NCI-H2171 treated with DMSO at 0.1 percent for 48 hours (cell line): Measurements from ENCODE around the gene CAPZB.

Source experiments
- DNase-seq: peaks from one replicate; lab custom pipeline; 2025; lab: John Stamatoyannopoulos, UW

Gene CAPZB

DNA sequence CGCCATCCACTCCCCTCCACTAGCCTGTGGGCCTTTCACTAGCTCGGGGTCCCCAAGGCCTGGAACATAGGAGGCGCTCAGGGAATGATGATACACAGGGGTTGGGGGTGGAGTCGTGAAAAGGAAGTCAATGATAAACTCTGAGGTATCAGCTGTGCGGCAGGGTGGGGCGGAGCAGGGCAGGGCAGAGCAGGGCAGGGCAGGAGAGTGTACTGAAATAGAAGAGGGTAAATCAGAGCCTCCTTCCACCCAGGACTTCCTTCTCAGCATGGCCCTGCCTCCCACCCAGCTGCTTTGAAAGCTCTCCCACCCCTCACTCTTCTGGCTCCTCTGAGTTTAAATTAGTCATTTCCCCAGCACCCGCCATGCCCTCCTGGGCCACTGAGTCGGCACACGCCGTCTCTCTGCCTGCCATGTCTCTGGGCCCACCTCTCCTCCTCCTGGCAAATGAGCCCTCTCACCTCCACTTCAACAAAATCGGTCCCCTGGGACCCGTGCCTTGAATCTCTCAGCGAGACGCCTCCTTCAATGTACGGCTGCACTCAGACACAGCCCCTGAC lies 16.9 kb downstream of the CAPZB start:
- DNase-seq = peak; percentile 65

DNA sequence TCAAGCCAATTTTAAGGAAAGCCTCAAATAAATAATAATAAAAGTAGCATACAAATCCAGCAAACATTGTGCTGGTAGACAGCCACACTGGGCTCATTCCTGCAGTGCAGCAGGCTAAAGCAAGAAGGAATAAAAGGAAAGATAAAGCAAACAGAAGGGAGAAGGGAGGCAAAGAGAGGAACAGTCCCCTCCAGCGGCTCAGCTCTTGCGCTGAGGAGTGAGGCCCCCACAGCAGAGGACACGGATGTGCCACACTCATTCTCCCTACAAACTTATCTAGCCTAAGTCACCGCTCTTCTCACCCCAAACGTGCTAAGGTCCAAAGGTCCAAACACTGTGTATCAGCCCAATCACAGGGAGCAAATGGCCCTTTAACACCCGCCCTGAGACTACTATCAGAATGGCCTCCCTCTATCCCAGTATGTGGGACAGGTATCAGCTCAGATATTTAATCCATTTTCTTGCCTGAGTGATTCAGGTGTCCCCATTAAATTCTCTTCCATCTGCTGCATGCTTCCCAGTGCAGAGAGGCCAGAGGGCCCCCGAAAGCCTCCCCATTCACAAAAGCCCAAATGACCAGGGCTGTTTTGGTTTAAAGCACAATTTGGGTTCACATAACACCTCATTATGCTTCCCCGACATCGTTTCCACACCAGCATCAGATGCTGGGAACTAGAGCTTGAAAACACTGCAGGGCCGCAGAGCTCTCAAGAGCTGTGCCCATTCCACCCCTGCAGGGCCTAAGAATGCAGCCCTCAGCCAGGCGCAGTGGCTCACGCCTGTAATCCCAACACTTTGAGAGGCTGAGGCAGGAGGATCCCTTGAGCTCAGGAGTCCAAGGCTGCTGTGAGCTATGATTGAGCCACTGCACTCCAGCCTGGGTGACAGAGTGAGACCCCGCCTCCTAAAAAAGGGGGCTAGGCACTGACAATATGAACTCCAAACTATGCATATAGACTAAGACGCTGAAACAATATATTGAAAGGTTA lies 17.8 kb downstream of the CAPZB start:
- DNase-seq = no peak

GRCh38 chr1:19466112-19466561 lies 19.2 kb downstream of the CAPZB start:
- no peak for DNase-seq

DNA sequence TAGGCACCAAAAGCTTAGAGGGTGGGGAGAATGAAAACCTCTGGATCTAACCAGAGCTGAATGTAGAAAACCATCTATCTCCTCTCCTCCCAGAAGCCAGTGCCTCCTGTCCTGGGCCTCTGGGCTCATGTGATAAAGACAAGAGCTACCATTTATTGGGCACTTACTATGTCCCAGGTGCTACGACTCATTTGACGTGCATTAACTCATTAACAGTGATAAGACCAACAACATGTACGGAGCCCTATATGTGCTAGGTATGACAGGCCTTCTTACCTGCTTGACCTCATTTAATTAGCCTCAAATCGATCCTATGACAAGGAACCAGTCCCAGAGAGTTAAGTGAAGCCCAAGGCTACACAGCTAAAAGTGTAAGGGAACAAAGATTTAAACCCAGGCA lies 19.7 kb downstream of the CAPZB start:
- DNase-seq = no peak

- no peak for DNase-seq
Observed at GRCh38 chr1:19465123-19465522, 20.2 kb downstream of the CAPZB start.

DNA sequence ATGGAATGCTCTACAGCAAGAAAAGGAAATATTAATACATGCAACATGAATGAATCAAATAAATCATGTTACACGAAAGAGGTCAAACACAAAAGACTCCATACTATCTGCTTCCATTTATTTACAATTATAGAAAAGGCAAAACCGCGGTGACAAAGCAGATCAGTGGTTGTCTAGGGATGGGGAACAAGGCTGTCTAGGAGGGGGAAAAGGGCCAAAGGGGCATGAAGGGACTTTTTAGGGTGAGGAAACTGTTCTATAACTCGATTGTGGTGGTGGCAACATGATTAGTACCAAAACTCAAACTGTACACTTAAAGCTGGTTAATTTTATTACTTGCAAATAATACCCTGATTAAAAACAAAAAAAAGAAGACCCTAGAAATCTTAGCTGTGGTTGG lies 20.6 kb downstream of the CAPZB start:
- no peak for DNase-seq

DNA sequence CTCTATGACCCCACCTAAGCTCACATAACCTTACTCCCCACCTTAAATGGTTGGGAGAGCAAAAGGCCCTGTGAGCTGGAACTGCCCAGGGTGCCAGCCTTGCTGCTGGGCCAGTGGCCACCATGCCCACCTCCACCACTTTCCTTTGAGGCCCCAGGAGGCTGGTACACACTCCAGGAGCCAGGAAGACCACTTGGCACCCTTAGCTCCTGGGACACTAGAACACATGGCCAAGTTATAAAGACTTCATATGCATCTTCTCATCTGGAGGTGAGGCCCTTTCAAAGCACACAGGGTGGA lies 21.9 kb downstream of the CAPZB start:
- no peak for DNase-seq

DNA sequence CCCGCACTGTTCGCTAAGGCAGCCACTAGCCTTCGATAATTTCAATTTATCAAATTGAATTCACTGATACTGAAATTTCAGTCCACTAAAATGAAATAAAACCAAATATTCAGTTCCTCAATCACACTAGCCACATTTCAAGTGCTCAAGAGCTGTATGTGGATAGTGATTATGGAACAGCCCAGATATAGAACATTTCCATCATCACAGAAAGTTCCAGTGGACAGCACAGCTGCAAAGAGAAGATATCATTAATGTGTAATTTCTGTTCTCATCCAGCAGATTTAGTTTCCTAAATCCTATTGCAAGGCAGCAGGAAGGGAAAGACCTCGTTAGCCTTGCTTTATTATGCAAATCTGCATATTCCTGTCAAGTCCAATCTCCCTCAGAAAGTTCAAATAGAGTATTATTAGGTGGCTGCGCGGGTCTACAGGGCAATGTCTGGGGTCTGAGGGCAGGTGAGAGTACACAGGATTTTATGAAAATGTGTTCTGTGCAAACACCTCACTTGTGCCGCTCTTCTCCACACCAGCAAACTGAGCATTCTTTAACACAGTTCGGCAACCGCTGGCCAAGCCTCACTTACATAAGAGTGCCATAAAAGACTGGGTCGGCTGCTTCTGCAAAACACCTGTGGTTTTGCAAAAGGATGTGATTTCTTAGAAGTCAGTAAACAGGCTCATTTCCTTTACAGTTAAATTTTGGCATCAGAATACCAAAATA lies 22.4 kb downstream of the CAPZB start:
- no peak for DNase-seq

DNA sequence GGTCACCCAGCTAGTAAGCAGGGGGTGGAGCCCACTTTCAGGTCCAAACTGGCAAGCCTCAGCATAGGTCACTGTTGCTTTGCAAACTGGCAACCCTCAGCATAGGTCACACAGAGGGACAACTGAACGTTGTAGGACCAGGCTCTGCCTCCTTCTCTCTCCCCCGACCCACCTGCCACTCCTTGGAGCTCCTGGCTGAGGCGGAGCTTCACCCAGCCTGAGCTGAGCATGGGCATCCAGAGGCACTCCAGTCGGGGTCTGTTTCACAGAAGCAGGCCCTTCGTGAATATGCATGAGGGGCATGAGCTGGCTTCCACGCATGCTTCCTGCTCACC lies 24.2 kb downstream of the CAPZB start:
- DNase-seq = no peak

GRCh38 chr1:19460535-19461219 lies 24.7 kb downstream of the CAPZB start:
- peak; percentile 52 for DNase-seq

DNA sequence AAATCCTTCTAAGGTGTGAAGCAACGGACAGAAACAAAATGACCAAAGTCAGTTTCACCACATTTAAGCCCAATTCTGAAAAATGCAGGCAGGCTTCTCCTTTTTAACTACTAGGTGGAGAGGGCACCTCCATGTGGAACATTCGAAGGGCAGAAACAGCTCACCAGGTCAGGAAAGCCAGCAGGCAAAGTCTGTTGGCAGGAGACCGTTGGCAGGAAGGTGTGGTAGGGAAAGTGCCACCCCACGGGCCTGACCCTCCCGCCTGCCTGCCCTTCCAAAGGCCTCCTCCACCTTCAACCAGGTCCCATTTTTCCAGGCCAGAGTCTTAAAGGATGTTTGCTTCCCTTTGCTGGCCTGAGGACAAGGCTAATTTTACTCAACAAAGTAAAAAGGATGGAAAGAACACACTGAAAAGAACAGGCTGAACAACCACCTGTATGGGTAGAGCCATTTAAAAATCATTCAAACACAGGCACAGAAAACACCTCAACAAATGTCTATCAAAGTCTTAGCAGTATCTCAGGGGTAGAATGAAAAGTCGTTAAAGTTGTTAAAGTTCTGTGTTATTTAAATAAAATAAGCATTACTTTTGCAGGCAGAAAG lies 26.4 kb downstream of the CAPZB start:
- no peak for DNase-seq

DNA sequence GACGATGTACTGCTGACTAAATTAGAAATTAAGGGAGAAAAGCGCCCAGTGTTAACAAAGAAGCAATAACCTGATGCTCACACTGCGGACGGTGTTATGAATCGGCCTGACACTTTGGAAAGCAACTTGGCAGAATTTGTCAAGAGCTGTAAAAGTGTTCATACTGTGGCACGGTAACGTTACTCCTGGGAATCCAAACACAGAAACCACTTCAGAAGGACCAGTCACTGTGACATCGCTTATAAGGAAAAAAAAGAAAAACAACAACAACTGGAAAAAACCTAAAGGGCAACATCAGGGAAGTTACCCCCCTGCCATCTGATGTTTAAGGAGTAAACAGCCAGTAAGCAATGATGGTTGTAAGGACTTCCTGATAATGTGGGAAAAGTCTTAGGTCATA lies 27.7 kb downstream of the CAPZB start:
- DNase-seq = peak; percentile 51

- peak; percentile 82 for DNase-seq
Observed at GRCh38 chr1:19456968-19457441, 28.3 kb downstream of the CAPZB start.

- no peak for DNase-seq
Observed at GRCh38 chr1:19455353-19455752, 30.0 kb downstream of the CAPZB start.

GRCh38 chr1:19454265-19455146 lies 30.8 kb downstream of the CAPZB start:
- DNase-seq = no peak

DNA sequence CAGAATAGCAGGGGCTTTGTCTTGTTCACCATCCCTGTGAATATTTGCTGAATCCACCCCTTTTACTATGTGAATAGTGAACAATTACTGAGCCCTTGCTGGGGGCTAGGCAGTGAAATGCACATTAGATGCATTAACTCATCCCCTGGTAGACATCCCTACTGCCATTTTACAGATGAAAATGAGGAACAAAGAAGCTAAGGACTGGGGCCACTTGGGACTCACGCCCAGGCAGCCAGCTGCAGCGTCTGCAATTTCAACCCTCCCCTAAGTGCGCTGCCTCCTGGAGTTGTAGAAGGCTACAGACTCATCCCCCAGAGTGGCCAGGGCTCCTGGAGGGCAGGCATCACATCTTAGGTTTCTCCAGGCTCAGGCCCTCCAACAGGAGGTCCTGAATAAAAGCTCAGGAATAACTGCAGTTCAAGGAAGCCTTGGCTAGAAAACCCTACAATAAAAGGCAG lies 31.6 kb downstream of the CAPZB start:
- no peak for DNase-seq

DNA sequence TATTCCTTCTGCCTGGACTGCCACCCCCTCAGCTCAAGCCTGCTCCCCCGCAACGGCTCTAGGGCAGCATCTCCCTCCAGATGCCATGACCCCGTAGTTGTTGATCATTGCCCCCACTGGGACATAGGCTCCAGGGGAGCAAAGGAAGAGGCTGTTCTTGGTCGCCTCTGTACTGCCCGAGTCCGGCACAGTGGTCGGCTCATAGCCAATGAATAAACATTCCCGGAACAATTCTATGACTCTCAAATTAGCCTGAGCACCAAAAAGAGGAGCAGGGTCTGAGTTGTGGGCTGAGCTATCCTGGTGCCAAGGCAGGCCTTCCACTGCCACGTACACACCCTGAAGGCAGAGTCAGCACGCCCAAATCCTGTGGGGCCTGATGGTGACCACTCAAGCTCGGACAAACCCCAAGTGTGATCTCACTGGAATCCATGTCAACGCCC lies 33.1 kb downstream of the CAPZB start:
- no peak for DNase-seq

GRCh38 chr1:19450811-19451515 lies 34.4 kb downstream of the CAPZB start:
- peak; percentile 77 for DNase-seq

DNA sequence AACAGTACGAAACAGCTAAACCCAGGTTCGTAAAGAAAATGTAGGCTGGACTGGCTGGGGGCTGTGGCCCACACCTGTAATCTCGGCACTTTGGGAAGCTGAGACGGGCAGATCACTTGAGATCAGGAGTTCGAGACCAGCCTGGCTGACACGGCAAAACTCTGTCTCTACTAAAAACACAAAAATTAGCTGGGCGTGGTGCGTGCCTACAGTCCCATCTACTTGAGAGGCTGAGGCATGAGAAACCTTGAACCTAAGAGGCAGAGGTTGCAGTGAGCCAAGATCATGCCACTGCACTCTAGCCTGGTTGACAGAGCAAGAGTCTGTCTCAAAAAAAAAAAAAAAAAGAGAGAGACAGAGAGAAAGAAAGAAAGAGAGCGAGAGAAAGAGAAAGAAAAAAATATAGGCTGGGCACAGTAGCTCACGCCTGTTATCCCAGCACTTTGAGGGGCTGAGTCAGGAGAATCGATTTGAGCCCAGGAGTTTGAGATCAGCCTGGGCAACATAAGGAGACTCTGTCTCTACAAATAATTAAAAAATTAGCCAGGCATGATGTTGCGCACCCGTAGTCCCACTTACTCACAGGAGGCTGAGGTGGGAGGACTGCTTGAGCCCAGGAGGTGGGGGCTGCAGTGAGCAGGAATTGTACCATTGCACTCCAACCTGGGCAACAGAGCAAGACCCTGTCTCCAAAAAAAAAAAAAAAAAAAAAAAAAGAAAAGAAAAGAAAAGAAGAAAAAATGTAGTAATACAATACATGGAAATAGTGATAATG lies 35.7 kb downstream of the CAPZB start:
- DNase-seq = no peak
